ENCODE measurements around the gene NSUN7.

DNA sequence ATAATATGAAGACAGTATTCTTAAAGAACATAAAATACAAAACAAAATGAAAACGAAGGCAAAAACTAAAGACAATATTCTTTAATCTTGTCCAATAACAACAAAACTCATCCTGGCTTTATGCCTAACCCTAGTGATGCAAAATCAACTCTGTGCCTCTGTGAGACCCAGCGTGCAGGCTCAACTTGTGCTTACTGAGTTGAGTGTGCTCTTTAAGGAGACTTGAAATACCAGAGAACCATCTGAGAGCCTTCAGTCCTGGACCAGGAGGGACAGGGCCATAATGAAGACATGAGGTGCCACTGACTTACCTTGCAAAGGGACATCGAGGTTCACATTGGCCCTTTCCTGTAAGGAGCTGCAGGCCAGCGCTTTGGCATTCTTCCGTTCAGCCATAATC lies 77.1 kb downstream of the NSUN7 start:
- TF ChIP-seq TAF1 (IDR thresholded peaks at IDR 0.05; ENCODE audit: control insufficient read depth, extremely low read depth, insufficient read depth, low read length, severe bottlenecking) (no peak), NR2C1 (IDR thresholded peaks at IDR 0.05) (no peak), NR2C1 (tag; IDR thresholded peaks at IDR 0.05) (no peak), ARID3A (IDR thresholded peaks at IDR 0.05; ENCODE audit: borderline replicate concordance, low read depth, low read length) (no peak), PPARD (CRISPR knock-in tag; IDR thresholded peaks at IDR 0.05) (no peak)

Measured in K562 (cell line).